H1 (cell line): ENCODE data around the gene FGD6. TPM values are rescaled to one million over a fixed set of nuclear protein-coding genes. Genes with fewer than 3 reads are reported as not detected.

Experiments used
- CTCF ChIA-PET: fragments of 300-600 bp; sonication (Branson Sonifier 250); formaldehyde crosslinking; loops from one replicate; lab custom pipeline; 2021; ENCODE audit not compliant: partially characterized antibody; lab: Charles Lee
- POLR2A ChIA-PET: fragments of 300-600 bp; sonication (Branson Sonifier 250); formaldehyde crosslinking; loops from one replicate; lab custom pipeline; 2021; ENCODE audit warnings: inconsistent platforms; ENCODE audit not compliant: partially characterized antibody; lab: Charles Lee
- DNase-seq, 2 experiments: peaks; one replicate each; pipeline versions ENCODE4 v3.0.0 to v3.0.0-alpha.2; 2010 to 2022; ENCODE audit warnings: low spot score in 2 of 2, low read depth in 1 of 2, mixed read lengths in 1 of 2
- FAIRE-seq: peaks from 2 replicates; lab custom pipeline; 2011; peaks lifted over from hg19 to GRCh38; lab: Jason Lieb, UNC
- H2AFZ ChIP-seq: 2 replicates; pipeline ENCODE4 v1.8.1; 2012; ENCODE audit warnings: low read length, inconsistent platforms
- H2AK5ac ChIP-seq: 2 replicates; pipeline ENCODE4 v1.6.1; 2013; ENCODE audit warnings: low read depth, low read length
- H2BK120ac ChIP-seq: replicated peaks from 2 replicates; pipeline ENCODE3; 2013; ENCODE audit warnings: low read depth, low read length, inconsistent platforms
- H2BK12ac ChIP-seq: 2 replicates; pipeline ENCODE4 v1.6.1; 2013; ENCODE audit warnings: low read depth, low read length
- H2BK15ac ChIP-seq: 2 replicates; pipeline ENCODE4 v1.6.1; 2013; ENCODE audit warnings: low read length
- H2BK20ac ChIP-seq: 2 replicates; pipeline ENCODE4 v1.6.1; 2013; ENCODE audit warnings: low read length
- H2BK5ac ChIP-seq: 2 replicates; pipeline ENCODE4 v1.6.1; 2013; ENCODE audit warnings: low read depth, low read length
- H3K14ac ChIP-seq: 2 replicates; pipeline ENCODE4 v1.6.1; 2013; ENCODE audit warnings: inconsistent platforms; ENCODE audit not compliant: insufficient read length
- H3K18ac ChIP-seq: 2 replicates; pipeline ENCODE4 v1.6.1; 2013; ENCODE audit warnings: low read length; ENCODE audit errors: extremely low read depth
- H3K23ac ChIP-seq: 2 replicates; pipeline ENCODE4 v1.6.1; 2013; ENCODE audit warnings: inconsistent platforms; ENCODE audit not compliant: insufficient read length
- H3K23me2 ChIP-seq: 2 replicates; pipeline ENCODE4 v1.6.1; 2013; ENCODE audit warnings: low read depth, low read length
- H3K27ac ChIP-seq: 2 replicates; pipeline ENCODE4 v1.6.1; 2011; ENCODE audit warnings: low read depth, low read length, inconsistent platforms
- H3K27me3 ChIP-seq, 4 experiments: replicated peaks in 1 of 4; 1 replicate in 1 of 4; 2 replicates in 3 of 4; pipeline versions ENCODE4 v1.6.1 to v1.8.1; 2011 to 2013; ENCODE audit warnings: low read length in 3 of 4, mild to moderate bottlenecking in 3 of 4, inconsistent platforms in 2 of 4, mixed read lengths in 2 of 4, moderate library complexity in 1 of 4; ENCODE audit not compliant: control insufficient read depth in 3 of 4, insufficient read depth in 3 of 4; ENCODE audit errors: extremely low read depth in 1 of 4
- H3K36me3 ChIP-seq, 4 experiments: 2 replicates each; pipeline versions ENCODE4 v1.6.1 to v1.8.1; 2011 to 2013; ENCODE audit warnings: mild to moderate bottlenecking in 4 of 4, low read length in 3 of 4, moderate library complexity in 2 of 4, control low read depth in 1 of 4, inconsistent platforms in 1 of 4; ENCODE audit not compliant: insufficient read depth in 4 of 4, control insufficient read depth in 2 of 4
- H3K4ac ChIP-seq: replicated peaks from 2 replicates; pipeline ENCODE3; 2013; ENCODE audit warnings: low read length, low read depth, mixed read lengths, inconsistent platforms; ENCODE audit not compliant: insufficient read length
- H3K4me1 ChIP-seq, 4 experiments: replicated peaks in 1 of 4; 1 replicate in 1 of 4; 2 replicates in 3 of 4; pipeline versions ENCODE4 v1.6.1 to v1.8.1; 2011 to 2013; ENCODE audit warnings: low read length in 3 of 4, inconsistent platforms in 2 of 4, mixed read lengths in 1 of 4; ENCODE audit not compliant: insufficient read depth in 4 of 4, control insufficient read depth in 3 of 4
- H3K4me2 ChIP-seq, 2 experiments: 2 replicates each; pipeline versions ENCODE4 v1.6.1 to v1.8.1; 2011 to 2013; ENCODE audit warnings: low read depth in 2 of 2, low read length in 2 of 2, control low read depth in 1 of 2, inconsistent platforms in 1 of 2, mild to moderate bottlenecking in 1 of 2; ENCODE audit not compliant: insufficient read depth in 1 of 2
- H3K4me3 ChIP-seq, 4 experiments: fragments of 200-600, 300-600 bp in 1 of 4; sonication (generic), shearing (Covaris generic), sonication (Bioruptor Twin) in 1 of 4; 2 replicates each; pipeline versions ENCODE4 v1.5.1 to v1.8.1; 2011 to 2016; ENCODE audit warnings: low read length in 4 of 4, low read depth in 3 of 4, control low read depth in 2 of 4, inconsistent platforms in 2 of 4, mild to moderate bottlenecking in 2 of 4, mixed read lengths in 1 of 4, moderate library complexity in 1 of 4; ENCODE audit not compliant: insufficient read depth in 2 of 4; ENCODE audit errors: extremely low read depth in 1 of 4
- H3K56ac ChIP-seq: replicated peaks from 2 replicates; pipeline ENCODE3; 2013; ENCODE audit warnings: low read depth, mild to moderate bottlenecking, mixed read lengths, low read length, inconsistent platforms; ENCODE audit not compliant: insufficient read length
- H3K79me1 ChIP-seq: 2 replicates; pipeline ENCODE4 v1.6.1; 2013; ENCODE audit warnings: low read depth, low read length, control low read depth
- H3K79me2 ChIP-seq, 2 experiments: 2 replicates each; pipeline versions ENCODE4 v1.6.1 to v1.8.1; 2012 to 2013; ENCODE audit warnings: low read length in 2 of 2, mild to moderate bottlenecking in 2 of 2, inconsistent platforms in 1 of 2; ENCODE audit not compliant: insufficient read depth in 2 of 2, control insufficient read depth in 1 of 2
- H3K9ac ChIP-seq, 4 experiments: replicated peaks in 1 of 4; 1 replicate in 1 of 4; 2 replicates in 3 of 4; pipeline versions ENCODE4 v1.6.1 to v1.8.1; 2011 to 2013; ENCODE audit warnings: low read depth in 3 of 4, low read length in 3 of 4, control low read depth in 2 of 4, mild to moderate bottlenecking in 2 of 4, moderate library complexity in 2 of 4, inconsistent platforms in 1 of 4; ENCODE audit errors: extremely low read depth in 1 of 4
- H3K9me3 ChIP-seq, 2 experiments: 2 replicates each; pipeline versions ENCODE4 v1.6.1 to v1.8.1; 2012 to 2013; ENCODE audit warnings: mild to moderate bottlenecking in 2 of 2, moderate library complexity in 2 of 2, control low read depth in 1 of 2, inconsistent platforms in 1 of 2, low read depth in 1 of 2, low read length in 1 of 2, mixed read lengths in 1 of 2; ENCODE audit not compliant: insufficient read depth in 2 of 2
- H4K20me1 ChIP-seq, 2 experiments: replicated peaks in 1 of 2; 2 replicates each; pipeline versions ENCODE3 to v1.8.1; 2011 to 2013; ENCODE audit warnings: inconsistent platforms in 2 of 2, low read length in 2 of 2, mild to moderate bottlenecking in 1 of 2; ENCODE audit not compliant: insufficient read depth in 2 of 2, control insufficient read depth in 1 of 2
- H4K5ac ChIP-seq: 2 replicates; pipeline ENCODE4 v1.6.1; 2013; ENCODE audit warnings: low read length, low read depth, mixed read lengths, inconsistent platforms; ENCODE audit not compliant: insufficient read length
- H4K8ac ChIP-seq: 2 replicates; pipeline ENCODE4 v1.8.0; 2013; ENCODE audit warnings: mild to moderate bottlenecking, moderate library complexity, low read length, inconsistent platforms; ENCODE audit not compliant: insufficient read depth; ENCODE audit errors: extremely low read depth
- H4K91ac ChIP-seq: replicated peaks from 2 replicates; pipeline ENCODE3; 2013; ENCODE audit warnings: low read length, mixed read lengths, inconsistent platforms; ENCODE audit not compliant: insufficient read length
- ASH2L ChIP-seq: fragments of 200-600, 300-600 bp; sonication (generic); IDR thresholded peaks from one replicate; pipeline ENCODE4 v1.7.1; 2017; ENCODE audit warnings: low read length
- CBX5 ChIP-seq: fragments of 300-800, 300-1000 bp; sonication (generic); IDR thresholded peaks from 2 replicates; pipeline ENCODE4 v1.7.1; 2016; ENCODE audit warnings: antibody characterized with exemption, low read length, low read depth
- FOSL1 ChIP-seq: IDR thresholded peaks from 2 replicates; pipeline ENCODE4 v1.6.1; 2011; ENCODE audit warnings: mild to moderate bottlenecking, low read depth, low read length, moderate library complexity; ENCODE audit not compliant: insufficient read depth
- GTF2F1 ChIP-seq: IDR thresholded peaks from 2 replicates; pipeline ENCODE4 v1.6.1; 2012; ENCODE audit warnings: low read depth, low read length, improper control_type of control experiment, borderline replicate concordance
- RFX5 ChIP-seq: IDR thresholded peaks from 2 replicates; pipeline ENCODE4 v1.6.1; 2011; ENCODE audit warnings: low read depth, low read length, improper control_type of control experiment, borderline replicate concordance
- USF2 ChIP-seq: IDR thresholded peaks from 2 replicates; pipeline ENCODE4 v1.6.1; 2011; ENCODE audit warnings: low read length, improper control_type of control experiment
- WGBS, 2 experiments: shearing (Covaris generic) in 1 of 2; methylation state at CpG; one replicate each; pipeline versions ENCODE4 v1.1.6 to v1.1.7; 2013 to 2015; ENCODE audit warnings: low lambda C conversion rate in 2 of 2, mixed read lengths in 2 of 2, inconsistent platforms in 1 of 2, low coverage in 1 of 2, missing lambda C conversion rate in 1 of 2; ENCODE audit not compliant: insufficient replicate concordance in 2 of 2, insufficient coverage in 1 of 2, insufficient read length in 1 of 2; ENCODE audit errors: extremely low coverage in 1 of 2, missing lambda C conversion rate in 1 of 2; 5-methylcytosine and 5-hydroxymethylcytosine counted together
- polyA plus RNA-seq, 7 experiments: library from polyadenylated mRNA; depleted of rRNA in 3 of 7; stranded (reverse) in 5 of 7; unstranded in 2 of 7; fragments of >200 nt in 5 of 7; fragments of 200-250 nt in 2 of 7; gene quantifications; 1 replicate in 5 of 7; 2 replicates in 1 of 7; 4 replicates in 1 of 7; pipeline versions ENCODE4 v1.2.1 to v1.2.3, GENCODE V29; 2011 to 2013; ENCODE audit warnings: missing spikeins in 2 of 7, mixed read lengths in 2 of 7
- total RNA-seq: library from RNA; stranded (reverse); fragmentation: NEBNext Ultra II Directional; extraction: Animal tissue kit (Norgen Biotek cat#: 25700); gene quantifications from 2 replicates; pipeline ENCODE4 v1.2.1, GENCODE V29; 2021

FGD6 gene
- total and polyA plus RNA-seq, 2 of the 8 experiments (the other 6 are each of a cell fraction or from before 2014, with no cell fraction given) = 12.2 to 24.3 TPM

GRCh38 chr12:95126076-95126475 lies 91.2 kb downstream of the FGD6 start:
- Histone ChIP-seq H2BK20ac (no peak overlapping the region), H3K4me3 (no peak overlapping the region), H4K8ac (no peak overlapping the region), H2BK15ac (no peak overlapping the region), H2BK12ac (no peak overlapping the region), H3K56ac (no peak overlapping the region), H3K4me2 (no peak overlapping the region), H3K23me2 (no peaks in the 10 kb centered on the region; the same call in 1 of the 2 replicates), H4K91ac (no peak overlapping the region), H3K27ac (no peak overlapping the region), H3K14ac (no peak overlapping the region), H3K9me3 (no peaks in the 10 kb centered on the region), H3K79me2 (no peaks in the 10 kb centered on the region), H3K79me1 (no peaks in the 10 kb centered on the region), H3K4ac (no peak overlapping the region), H3K9ac (no peak overlapping the region), H4K5ac (no peak overlapping the region), H4K20me1 (no peaks in the 10 kb centered on the region), H3K18ac (no peak overlapping the region), H2BK5ac (no peak overlapping the region), H2BK120ac (no peak overlapping the region), H2AK5ac (no peak overlapping the region), H3K27me3 (no peaks in the 10 kb centered on the region), H2AFZ (no peak overlapping the region), H3K36me3 (peaks cover 0 to 24% (median 10%) of the 10 kb centered on the region in 4 experiments; a peak in 4 of 8 replicates), H3K4me1 (no peaks in the 10 kb centered on the region), H3K23ac (no peak overlapping the region)
- CTCF ChIA-PET = interaction anchor here (0.6 to 1.4 kb wide), 3 partner anchors 18 to 409 kb away, joined by 3 read pairs; no protein-coding TSS in a partner anchor
- FAIRE-seq = no peak
- no peak for DNase-seq
- 94% methylated on average over 2 of the region's 2 CpGs; no CpG with 5 or more reads in 1 of the 2 experiments for WGBS, 2 experiments
- TF ChIP-seq USF2 (no peak), RFX5 (no peak), FOSL1 (no peak), ASH2L (no peak), CBX5 (no peak), GTF2F1 (no peak)
- POLR2A ChIA-PET = interaction anchor here (0.8 kb wide), 1 partner anchor 91 kb away, joined by 3 read pairs; the partner anchor contains the start of gene FGD6
